ENCODE results near the gene RBKS.

DNA sequence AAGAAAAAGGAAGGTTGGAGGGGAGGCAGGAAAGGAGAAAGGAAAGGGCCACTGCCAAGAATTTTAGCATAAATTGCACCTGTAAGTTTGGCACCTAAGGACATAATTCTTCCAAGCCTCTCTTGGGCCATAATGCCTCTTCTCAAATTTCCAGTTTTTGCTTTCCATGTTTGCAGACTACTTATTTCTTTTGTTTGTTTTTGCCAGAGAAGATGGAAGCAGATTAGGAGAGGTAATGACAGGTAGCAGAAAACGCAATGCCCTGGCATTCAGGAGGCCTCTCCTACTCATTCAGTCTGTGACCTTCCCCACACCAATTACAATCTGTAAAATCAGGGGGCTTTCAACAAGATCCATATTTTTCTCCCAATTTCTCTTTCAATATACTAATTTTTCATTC is 61.9 kb downstream of the RBKS start:
- TF ChIP-seq, protein P1, sequence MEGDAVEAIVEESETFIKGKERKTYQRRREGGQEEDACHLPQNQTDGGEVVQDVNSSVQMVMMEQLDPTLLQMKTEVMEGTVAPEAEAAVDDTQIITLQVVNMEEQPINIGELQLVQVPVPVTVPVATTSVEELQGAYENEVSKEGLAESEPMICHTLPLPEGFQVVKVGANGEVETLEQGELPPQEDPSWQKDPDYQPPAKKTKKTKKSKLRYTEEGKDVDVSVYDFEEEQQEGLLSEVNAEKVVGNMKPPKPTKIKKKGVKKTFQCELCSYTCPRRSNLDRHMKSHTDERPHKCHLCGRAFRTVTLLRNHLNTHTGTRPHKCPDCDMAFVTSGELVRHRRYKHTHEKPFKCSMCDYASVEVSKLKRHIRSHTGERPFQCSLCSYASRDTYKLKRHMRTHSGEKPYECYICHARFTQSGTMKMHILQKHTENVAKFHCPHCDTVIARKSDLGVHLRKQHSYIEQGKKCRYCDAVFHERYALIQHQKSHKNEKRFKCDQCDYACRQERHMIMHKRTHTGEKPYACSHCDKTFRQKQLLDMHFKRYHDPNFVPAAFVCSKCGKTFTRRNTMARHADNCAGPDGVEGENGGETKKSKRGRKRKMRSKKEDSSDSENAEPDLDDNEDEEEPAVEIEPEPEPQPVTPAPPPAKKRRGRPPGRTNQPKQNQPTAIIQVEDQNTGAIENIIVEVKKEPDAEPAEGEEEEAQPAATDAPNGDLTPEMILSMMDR (IDR thresholded peaks at IDR 0.05): no peak
- TF ChIP-seq GATA2 (CRISPR knock-in tag; IDR thresholded peaks at IDR 0.05): no peak

All from SK-N-SH (cell line).